ENCODE measurements around the gene RIT2.

DNA sequence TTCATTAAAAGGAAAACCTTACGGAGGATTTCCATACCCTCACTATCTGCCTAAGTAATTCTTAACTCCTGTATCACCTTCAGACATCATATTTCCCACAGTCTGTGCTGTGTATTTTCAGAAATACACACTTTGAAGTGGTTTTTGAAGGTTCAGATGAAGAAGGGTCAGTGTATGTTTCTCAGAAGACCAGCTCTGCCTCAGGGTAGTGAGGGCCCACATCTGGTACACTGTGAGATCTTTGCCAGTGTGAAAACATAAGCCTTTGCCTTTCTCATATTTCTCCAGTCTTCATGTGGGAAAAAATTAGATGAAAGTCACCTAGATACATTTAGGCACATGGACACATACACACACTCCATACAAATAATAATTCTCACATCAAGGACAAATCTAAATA lies 408.4 kb downstream of the RIT2 start:
- no peak for TF ChIP-seq POLR2A (IDR thresholded peaks at IDR 0.05; ENCODE audit: low read depth, low read length)
- no peak for TF ChIP-seq POLR2AphosphoS5 (IDR thresholded peaks at IDR 0.05; ENCODE audit: low read depth, low read length)
- no peak for TF ChIP-seq TAF1 (IDR thresholded peaks at IDR 0.05; ENCODE audit: low read depth, low read length)
- no peak for TF ChIP-seq POU2F2 (IDR thresholded peaks at IDR 0.05; ENCODE audit: low read depth, low read length)

Data from GM12891 (cell line).